GM19099 (cell line): ENCODE measurements around the gene TMEM45A.

Source experiments
- POLR2A ChIP-seq: IDR thresholded peaks from 3 replicates; pipeline ENCODE4 v1.6.1; 2011; ENCODE audit warnings: low read depth; ENCODE audit not compliant: insufficient read length; ENCODE audit errors: extremely low read depth

The TMEM45A gene

GRCh38 chr3:100611221-100611620, 118.8 kb downstream of the TMEM45A start:
- TF ChIP-seq POLR2A, result no peak

GRCh38 chr3:100613721-100614390, 121.4 kb downstream of the TMEM45A start:
- TF ChIP-seq POLR2A, result no peak

- no peak for TF ChIP-seq POLR2A
These were observed 122.5 kb downstream of the TMEM45A start for GRCh38 chr3:100614941-100615340.

GRCh38 chr3:100615684-100616083, 123.3 kb downstream of the TMEM45A start:
- no peak for TF ChIP-seq POLR2A

GRCh38 chr3:100621251-100621650, 128.8 kb downstream of the TMEM45A start:
- TF ChIP-seq POLR2A, result no peak
